ENCODE results near the gene PDZRN4.

DNA sequence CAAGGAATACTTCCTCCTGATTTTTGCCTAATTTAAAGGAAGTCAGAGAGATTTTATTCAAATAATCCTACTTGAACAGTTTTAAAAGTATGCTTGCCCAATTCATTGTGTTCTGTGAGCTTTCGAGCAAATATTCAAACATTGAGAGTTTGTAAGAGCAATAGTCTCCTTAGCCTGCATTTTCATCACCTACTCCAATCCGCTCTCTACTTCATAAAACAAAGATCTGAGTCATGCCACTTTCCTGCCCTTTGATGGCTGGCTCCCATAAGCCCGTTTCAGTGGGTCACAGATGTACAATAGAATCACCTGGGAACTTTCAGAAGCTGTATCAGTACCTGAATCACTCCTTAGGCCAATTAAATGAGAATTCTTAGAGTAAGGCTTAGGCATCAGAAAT lies 319.2 kb downstream of the PDZRN4 start:
- no peak for TF ChIP-seq POLR2A (IDR thresholded peaks at IDR 0.05)
- TF ChIP-seq, protein P1, sequence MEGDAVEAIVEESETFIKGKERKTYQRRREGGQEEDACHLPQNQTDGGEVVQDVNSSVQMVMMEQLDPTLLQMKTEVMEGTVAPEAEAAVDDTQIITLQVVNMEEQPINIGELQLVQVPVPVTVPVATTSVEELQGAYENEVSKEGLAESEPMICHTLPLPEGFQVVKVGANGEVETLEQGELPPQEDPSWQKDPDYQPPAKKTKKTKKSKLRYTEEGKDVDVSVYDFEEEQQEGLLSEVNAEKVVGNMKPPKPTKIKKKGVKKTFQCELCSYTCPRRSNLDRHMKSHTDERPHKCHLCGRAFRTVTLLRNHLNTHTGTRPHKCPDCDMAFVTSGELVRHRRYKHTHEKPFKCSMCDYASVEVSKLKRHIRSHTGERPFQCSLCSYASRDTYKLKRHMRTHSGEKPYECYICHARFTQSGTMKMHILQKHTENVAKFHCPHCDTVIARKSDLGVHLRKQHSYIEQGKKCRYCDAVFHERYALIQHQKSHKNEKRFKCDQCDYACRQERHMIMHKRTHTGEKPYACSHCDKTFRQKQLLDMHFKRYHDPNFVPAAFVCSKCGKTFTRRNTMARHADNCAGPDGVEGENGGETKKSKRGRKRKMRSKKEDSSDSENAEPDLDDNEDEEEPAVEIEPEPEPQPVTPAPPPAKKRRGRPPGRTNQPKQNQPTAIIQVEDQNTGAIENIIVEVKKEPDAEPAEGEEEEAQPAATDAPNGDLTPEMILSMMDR (IDR thresholded peaks at IDR 0.05 in 8 of 11, conservative IDR thresholded peaks at IDR 0.05 in 3 of 11) = no peak

Measured in spleen (tissue), 7 donors.